ENCODE data around the gene GUCY1A1. TPM values are rescaled to one million over a fixed set of nuclear protein-coding genes. Genes with fewer than 3 reads are reported as not detected.
A peak's percentile ranks its signal among the peaks of the same experiment; 100 is the strongest.

The GUCY1A1 gene
- total and polyA plus RNA-seq, 7 donors = 1.2 to 254 (median 87.5) TPM

GRCh38 chr4:155687380-155687982 is 20.8 kb downstream of the GUCY1A1 start:
- intact Hi-C loops (cut with DNase I) = no loop called here
- Histone ChIP-seq H3K4me1 (peaks cover 0 to 86% (median 43%) of the 10 kb centered on the region in 4 donors), H3K27ac (peak overlapping the region in 1 of 4 donors; percentile 76), H3K9me3 (no peaks in the 10 kb centered on the region), H3K4me3 (no peak overlapping the region), H3K36me3 (no peaks in the 10 kb centered on the region), H3K27me3 (no peaks in the 10 kb centered on the region)
- DNase-seq = no peak
- TF ChIP-seq EP300 (IDR thresholded peaks at IDR 0.05) = no peak
- no peak for TF ChIP-seq POLR2A (IDR thresholded peaks at IDR 0.05)
- no peak for TF ChIP-seq CTCF (IDR thresholded peaks at IDR 0.05)
- TF ChIP-seq POLR2AphosphoS5 (IDR thresholded peaks at IDR 0.05) = no peak
- 95 to 96% methylated on average over 6 of the region's 6 CpGs for WGBS, 2 donors

- no peak for DNase-seq
- no peaks in the 10 kb centered on the region for H3K36me3 ChIP-seq
- H3K27me3 ChIP-seq = no peaks in the 10 kb centered on the region
- 97 to 100% methylated on average over 1 of the region's 1 CpG for WGBS, 2 donors
- H3K4me1 ChIP-seq = peaks cover 0 to 92% (median 45%) of the 10 kb centered on the region in 4 donors
- H3K9me3 ChIP-seq = no peaks in the 10 kb centered on the region
- H3K27ac ChIP-seq = peak overlapping the region in 3 of 4 donors; percentile 23 to 76 (median 66)
- intact Hi-C loops (cut with DNase I) = no loop called here
- H3K4me3 ChIP-seq = no peak overlapping the region
- TF ChIP-seq CTCF (IDR thresholded peaks at IDR 0.05) = no peak
- TF ChIP-seq EP300 (IDR thresholded peaks at IDR 0.05) = no peak
- no peak for TF ChIP-seq POLR2A (IDR thresholded peaks at IDR 0.05)
- TF ChIP-seq POLR2AphosphoS5 (IDR thresholded peaks at IDR 0.05) = no peak
These were observed 21.6 kb downstream of the GUCY1A1 start for GRCh38 chr4:155688211-155688610.

- Histone ChIP-seq H3K27ac (peak overlapping the region in 3 of 4 donors; percentile 23 to 76 (median 66)), H3K4me3 (no peak overlapping the region), H3K27me3 (no peaks in the 10 kb centered on the region), H3K9me3 (no peaks in the 10 kb centered on the region), H3K4me1 (peaks cover 0 to 92% (median 45%) of the 10 kb centered on the region in 4 donors), H3K36me3 (no peaks in the 10 kb centered on the region)
- DNase-seq = no peak
- 85 to 94% methylated on average over 2 of the region's 2 CpGs for WGBS, 2 donors
- TF ChIP-seq EP300 (IDR thresholded peaks at IDR 0.05) (no peak), POLR2A (IDR thresholded peaks at IDR 0.05) (no peak), CTCF (IDR thresholded peaks at IDR 0.05) (no peak), POLR2AphosphoS5 (IDR thresholded peaks at IDR 0.05) (no peak)
- intact Hi-C loops (cut with DNase I) = no loop called here
These were observed 22.2 kb downstream of the GUCY1A1 start for GRCh38 chr4:155688860-155689259.

GRCh38 chr4:155690044-155690837 is 23.6 kb downstream of the GUCY1A1 start:
- WGBS, 2 donors = 85 to 93% methylated on average over 3 of the region's 3 CpGs

More at GRCh38 chr4:155690044-155690837, 23.6 kb downstream of the GUCY1A1 start:
- Histone ChIP-seq H3K27ac (peak overlapping the region; percentile 34 to 76 (median 64)), H3K9me3 (no peaks in the 10 kb centered on the region), H3K36me3 (no peaks in the 10 kb centered on the region), H3K4me3 (no peak overlapping the region), H3K27me3 (no peaks in the 10 kb centered on the region), H3K4me1 (peaks cover 0 to 92% (median 45%) of the 10 kb centered on the region in 4 donors)
- TF ChIP-seq EP300 (IDR thresholded peaks at IDR 0.05) = no peak
- no peak for TF ChIP-seq POLR2A (IDR thresholded peaks at IDR 0.05)
- TF ChIP-seq POLR2AphosphoS5 (IDR thresholded peaks at IDR 0.05) = no peak
- TF ChIP-seq CTCF (IDR thresholded peaks at IDR 0.05) = no peak
- DNase-seq = no peak
- intact Hi-C loops (cut with DNase I) = loop anchor here (10.0 kb wide), 1 partner anchor 155 kb away; no protein-coding TSS in a partner anchor

All from sigmoid colon (tissue), 7 donors.